ENCODE measurements around the gene GJC1.

GRCh38 chr17:44752953-44753861 lies 76.9 kb downstream of the GJC1 start:
- TF ChIP-seq EP300 (IDR thresholded peaks at IDR 0.05; ENCODE audit: borderline replicate concordance in 1 of 2, low read depth in 2 of 2, low read length in 2 of 2) (no peak), JUND (IDR thresholded peaks at IDR 0.05; ENCODE audit: low read length) (no peak), RAD21 (IDR thresholded peaks at IDR 0.05 in 1 of 2, conservative IDR thresholded peaks at IDR 0.05 in 1 of 2; ENCODE audit: low read depth in 2 of 2, low read length in 2 of 2) (no peak), EZH2 (IDR thresholded peaks at IDR 0.05; ENCODE audit: low read depth, low read length, severe bottlenecking) (no peak), ZNF274 (IDR thresholded peaks at IDR 0.05; ENCODE audit: borderline replicate concordance, extremely low read depth, low read length) (no peak), SP1 (IDR thresholded peaks at IDR 0.05; ENCODE audit: low read depth, low read length) (no peak), CTCF (IDR thresholded peaks at IDR 0.05; ENCODE audit: control extremely low read depth in 1 of 3, insufficient read depth in 1 of 3, low read depth in 1 of 3, low read length in 3 of 3) (no peak), RXRA (IDR thresholded peaks at IDR 0.05; ENCODE audit: insufficient read depth, low read depth, low read length) (no peak), TCF12 (IDR thresholded peaks at IDR 0.05; ENCODE audit: low read depth, low read length) (no peak), NRF1 (IDR thresholded peaks at IDR 0.05; ENCODE audit: low read depth, low read length) (no peak), SIN3A (conservative IDR thresholded peaks at IDR 0.05 in 1 of 2, IDR thresholded peaks at IDR 0.05 in 1 of 2; ENCODE audit: low read depth in 1 of 2, low read length in 2 of 2) (no peak)

All from H1 (cell line).